Endothelial cell (in vitro differentiated cells): ENCODE results near the gene TBL3. TPM values are rescaled to one million over a fixed set of nuclear protein-coding genes. Genes with fewer than 3 reads are reported as not detected.

Source experiments
- DNase-seq: peaks from one replicate; pipeline ENCODE4 v3.0.0; 2021; ENCODE audit warnings: low spot score
- H3K27ac Mint-ChIP-seq: one replicate; pipeline ENCODE4 v1.8.0; 2021; ENCODE audit warnings: mixed read lengths, inconsistent platforms; ENCODE audit not compliant: unreplicated experiment
- H3K27me3 Mint-ChIP-seq: one replicate; pipeline ENCODE4 v1.8.0; 2021; ENCODE audit warnings: mild to moderate bottlenecking, moderate library complexity, mixed read lengths, inconsistent platforms; ENCODE audit not compliant: unreplicated experiment
- H3K36me3 Mint-ChIP-seq: one replicate; pipeline ENCODE4 v1.8.0; 2021; ENCODE audit warnings: mild to moderate bottlenecking, low read depth, mixed read lengths, inconsistent platforms; ENCODE audit not compliant: unreplicated experiment
- H3K4me1 Mint-ChIP-seq: one replicate; pipeline ENCODE4 v1.8.0; 2021; ENCODE audit warnings: mild to moderate bottlenecking, mixed read lengths, inconsistent platforms; ENCODE audit not compliant: unreplicated experiment
- H3K4me3 Mint-ChIP-seq: one replicate; pipeline ENCODE4 v1.8.0; 2021; ENCODE audit warnings: mild to moderate bottlenecking, mixed read lengths, inconsistent platforms; ENCODE audit not compliant: unreplicated experiment
- H3K9me3 Mint-ChIP-seq: one replicate; pipeline ENCODE4 v1.8.0; 2021; ENCODE audit warnings: mixed read lengths, inconsistent platforms; ENCODE audit not compliant: unreplicated experiment
- CTCF ChIP-seq: fragments of 200-600 bp; sonication (generic); IDR thresholded peaks from one replicate; pipeline ENCODE4 v1.5.0; 2021; ENCODE audit warnings: antibody characterized with exemption; ENCODE audit not compliant: unreplicated experiment
- total RNA-seq: library from RNA; stranded (reverse); fragmentation: NEBNext Ultra II Directional; extraction: Animal tissue kit (Norgen Biotek cat#: 25700); gene quantifications from one replicate; pipeline ENCODE4 v1.2.1, GENCODE V29; 2021; ENCODE audit not compliant: unreplicated experiment

Gene TBL3
- total RNA-seq, 1 donor from 2014 or later = 25.0 TPM

DNA sequence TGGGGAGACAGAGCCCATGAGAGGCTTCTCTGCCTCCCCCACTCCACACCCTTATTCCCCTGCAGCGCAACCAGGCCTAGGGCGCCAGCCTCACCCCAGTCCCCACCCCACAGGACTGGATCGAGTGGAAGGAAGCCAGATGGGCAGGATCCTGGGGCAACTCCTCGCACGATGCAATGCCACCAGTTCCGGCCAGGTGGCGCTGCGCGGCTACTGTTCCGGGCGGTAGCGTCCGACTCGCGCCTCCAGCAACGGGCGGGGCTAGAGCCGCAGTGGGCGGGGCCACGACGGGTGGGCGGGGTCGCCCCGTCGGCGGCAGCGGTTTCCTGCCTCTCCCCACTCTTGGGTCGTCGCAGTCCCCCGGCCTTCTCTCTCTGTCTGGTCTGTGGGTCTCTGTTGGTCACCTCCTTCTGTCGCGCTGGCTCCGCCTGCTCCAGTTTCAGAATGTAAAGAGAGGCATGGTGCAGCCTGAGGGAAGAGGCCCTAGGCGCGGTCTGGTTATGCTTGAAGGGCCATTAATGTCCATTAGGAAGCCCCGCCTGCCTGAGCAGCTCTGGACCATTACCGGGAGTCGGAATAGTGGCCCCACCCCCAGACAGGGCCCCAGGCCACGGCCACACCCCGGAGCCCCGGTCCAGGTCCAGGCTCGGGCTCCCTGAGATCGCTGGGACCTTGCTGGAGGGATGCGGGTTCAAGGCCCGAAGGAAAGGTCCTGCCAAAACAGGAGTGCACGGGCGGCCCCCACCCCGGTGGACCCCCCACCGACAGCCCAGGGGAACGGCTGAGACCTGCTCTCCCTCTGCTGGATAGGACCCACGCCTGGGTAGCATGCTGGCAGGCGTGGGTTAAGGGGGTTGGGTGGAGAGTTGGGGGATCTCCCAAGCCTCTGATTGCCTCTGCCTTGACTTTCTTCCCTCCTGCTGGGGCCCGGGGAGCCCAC lies 51.5 kb downstream of the TBL3 start:
- Mint-ChIP-seq H3K9me3 (no peaks in the 10 kb centered on the region), H3K27ac (no peak overlapping the region), H3K27me3 (peaks cover 26% of the 10 kb centered on the region), H3K4me1 (peaks cover 8% of the 10 kb centered on the region), H3K36me3 (no peaks in the 10 kb centered on the region), H3K4me3 (peak overlapping the region; percentile 84)
- peak; percentile 100 for DNase-seq
- TF ChIP-seq CTCF = peak; percentile 98

DNA sequence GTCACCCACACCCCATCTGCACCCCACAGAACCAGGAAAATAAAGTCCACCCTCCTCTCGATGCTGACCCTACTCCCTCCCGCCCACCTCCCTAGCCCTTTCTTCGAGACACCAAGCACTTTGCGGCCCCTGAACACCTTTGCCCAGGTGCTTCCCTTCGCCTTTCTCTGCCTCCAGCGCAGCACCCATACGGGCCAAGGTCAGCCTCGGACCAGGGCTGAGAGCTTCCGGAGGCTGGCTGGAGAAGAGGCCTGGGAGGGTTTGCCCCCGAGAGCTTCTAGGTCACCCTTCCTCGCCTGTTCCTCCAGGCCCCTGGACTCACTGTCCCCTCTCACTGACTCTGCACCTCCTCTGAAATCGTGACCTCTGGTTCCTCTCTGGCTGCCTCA lies 52.2 kb downstream of the TBL3 start:
- no peak for DNase-seq
- Mint-ChIP-seq H3K27me3 (peaks cover 23% of the 10 kb centered on the region), H3K9me3 (no peaks in the 10 kb centered on the region), H3K27ac (no peak overlapping the region), H3K4me3 (peak overlapping the region; percentile 12), H3K36me3 (no peaks in the 10 kb centered on the region), H3K4me1 (peaks cover 8% of the 10 kb centered on the region)
- no peak for TF ChIP-seq CTCF

- TF ChIP-seq CTCF = no peak
- DNase-seq = no peak
- H3K27ac Mint-ChIP-seq = no peak overlapping the region
- H3K9me3 Mint-ChIP-seq = no peaks in the 10 kb centered on the region
- no peak overlapping the region for H3K4me3 Mint-ChIP-seq
- peaks cover 23% of the 10 kb centered on the region for H3K27me3 Mint-ChIP-seq
- H3K4me1 Mint-ChIP-seq = peaks cover 8% of the 10 kb centered on the region
- H3K36me3 Mint-ChIP-seq = no peaks in the 10 kb centered on the region
Measured at GRCh38 chr16:2025251-2025650, 53.4 kb downstream of the TBL3 start.

DNA sequence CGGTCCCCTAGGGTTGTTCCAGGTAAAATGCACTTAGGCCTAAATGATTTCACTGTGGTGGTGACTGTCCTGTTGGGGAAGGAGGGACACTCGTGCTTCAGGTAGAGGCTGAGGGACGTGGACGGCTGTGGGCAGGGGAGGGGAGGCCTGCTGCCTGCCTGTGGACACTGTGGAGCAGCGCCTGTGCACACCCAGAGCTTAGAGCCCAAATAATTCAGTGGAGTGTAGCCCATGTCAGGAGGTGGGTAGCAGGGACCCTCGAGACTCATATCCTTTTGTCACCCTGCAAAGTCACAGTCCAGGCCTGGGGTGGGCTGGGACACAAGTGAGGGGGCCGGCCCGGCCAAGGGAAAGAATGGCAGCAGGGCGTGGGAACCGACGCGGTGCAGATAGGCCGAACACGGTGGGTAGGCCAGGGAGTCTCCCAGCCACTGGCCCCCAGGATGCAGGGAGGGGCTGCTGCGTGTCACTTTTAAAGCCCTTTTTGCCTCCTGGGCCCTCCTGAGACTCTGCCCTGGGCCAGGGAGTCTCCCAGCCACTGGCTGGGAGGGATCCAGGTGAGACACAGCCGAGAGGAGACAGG lies 54.1 kb downstream of the TBL3 start:
- DNase-seq = no peak
- Mint-ChIP-seq H3K9me3 (no peaks in the 10 kb centered on the region), H3K36me3 (no peaks in the 10 kb centered on the region), H3K27ac (no peak overlapping the region), H3K4me1 (peaks cover 8% of the 10 kb centered on the region), H3K27me3 (peaks cover 18% of the 10 kb centered on the region), H3K4me3 (peak overlapping the region; percentile 47)
- no peak for TF ChIP-seq CTCF
